CD4-positive, alpha-beta T cell treated with Interferon alpha-2 for 1 hour (primary cell): ENCODE data around the gene CC2D2B.
"Not testable (repeated sequence)": the region's sequence is repeated elsewhere in the genome, so short reads cannot be mapped to it uniquely, and the experiment has no call there.

ENCODE experiments used
- DNase-seq, 2 donors: peaks; one replicate each; pipeline ENCODE4 v3.0.0-alpha.2; 2020 to 2022

The CC2D2B gene, protein sequence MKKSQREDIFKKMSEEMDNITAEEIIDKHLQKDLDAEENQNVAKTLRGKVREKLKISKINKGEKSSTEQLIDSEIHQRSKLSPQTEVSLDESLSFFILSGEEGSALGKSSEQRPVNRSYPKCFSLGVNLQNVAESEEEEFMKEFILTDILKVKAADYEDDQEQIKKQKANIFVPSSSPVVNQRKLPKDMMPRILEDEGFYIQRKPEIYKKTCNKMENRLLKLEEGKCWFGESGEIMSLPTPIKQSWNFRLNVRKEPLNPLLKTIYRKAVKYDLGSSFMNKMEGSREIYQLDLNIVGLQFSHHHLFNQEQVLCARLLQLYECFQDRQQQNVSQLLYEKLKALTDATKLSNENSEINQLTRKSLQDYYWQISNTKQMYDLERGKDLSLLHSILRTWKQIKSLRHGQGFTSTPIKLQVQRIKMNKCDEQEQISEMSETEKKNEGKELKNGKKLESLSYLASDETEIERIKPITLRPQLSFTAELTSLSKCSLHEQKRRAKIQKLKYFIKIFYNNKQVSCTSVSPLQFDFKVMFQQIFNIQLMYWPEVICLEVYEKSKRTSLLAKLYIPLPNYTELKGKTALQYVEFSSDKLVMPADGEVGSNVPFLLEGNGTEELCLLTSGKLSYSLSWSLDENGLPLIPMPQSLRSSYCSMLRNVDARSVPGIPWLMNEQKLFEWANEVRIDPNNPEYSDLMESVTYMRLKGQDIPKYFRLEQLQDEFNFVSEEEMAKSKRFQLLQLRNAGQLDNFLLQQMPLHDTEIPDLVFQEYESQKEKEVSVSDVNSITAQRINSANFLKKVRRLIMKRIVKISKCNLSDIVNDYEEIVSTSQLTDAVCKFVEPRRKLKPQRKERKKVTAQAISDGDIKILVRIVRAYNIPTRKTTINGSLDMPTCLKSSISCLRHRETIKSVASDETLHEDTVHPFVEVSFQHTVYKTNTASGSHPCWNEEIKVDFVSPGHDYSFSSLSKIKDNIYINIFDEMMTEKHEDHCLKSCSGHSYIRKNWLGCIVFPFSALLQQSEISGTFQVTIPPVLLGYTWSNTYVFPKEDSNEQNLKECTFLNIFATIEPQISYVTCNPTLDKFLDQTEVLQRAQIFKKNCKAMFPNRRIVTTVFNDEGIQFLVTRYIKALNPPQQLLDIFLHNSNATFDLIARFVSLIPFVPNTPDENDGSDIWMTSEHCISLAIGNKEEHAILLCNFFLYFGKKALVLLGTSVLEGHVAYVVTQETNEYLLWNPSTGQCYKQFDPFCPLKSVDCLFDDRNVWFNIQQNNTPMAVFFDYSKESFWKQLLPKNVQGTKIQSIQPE (N-terminal part only)

DNA sequence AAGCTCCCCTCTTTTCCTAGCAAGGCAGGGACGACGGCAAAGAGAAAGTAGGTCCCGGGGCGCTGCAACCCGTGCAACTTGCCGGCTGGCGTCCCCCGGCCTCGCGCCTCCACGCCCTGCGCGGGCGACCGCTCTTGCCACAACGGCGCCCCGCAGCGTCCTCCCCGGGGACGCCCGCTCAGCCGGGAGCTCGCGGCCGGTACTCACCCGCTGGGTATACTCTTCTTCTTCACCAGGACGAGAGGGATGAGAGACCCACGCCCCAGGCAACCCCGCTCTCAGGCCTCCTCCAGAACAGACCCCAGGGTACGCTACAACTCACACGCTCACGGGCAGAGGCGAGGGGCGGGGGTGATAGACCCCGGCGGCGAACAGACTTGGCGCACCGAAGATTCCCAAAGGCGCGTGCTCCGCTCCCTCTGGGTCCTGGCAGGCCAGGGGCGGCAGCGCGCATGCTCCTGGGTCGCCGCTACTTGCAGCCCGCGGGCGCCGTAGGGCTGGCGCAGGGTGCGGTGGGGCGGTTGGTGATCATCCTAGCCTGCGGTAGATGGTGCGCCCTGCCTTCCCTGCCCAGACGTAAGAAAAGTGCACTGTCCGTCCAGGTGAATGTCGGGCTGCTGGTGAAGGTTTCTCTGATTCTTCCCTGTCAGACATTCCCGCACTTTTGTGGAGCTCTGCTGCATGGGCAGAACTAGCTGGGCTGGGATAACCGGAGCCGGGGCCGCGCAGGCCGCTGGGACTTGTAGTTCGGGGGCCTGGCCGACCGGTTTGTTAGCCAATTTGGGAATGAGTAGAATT lies at the start of gene CC2D2B:
Gene CC2D2B (plus strand): TSS at position 520 of the 798 bp plus-strand sequence. CDS start 3,349 bp downstream, outside the sequence.
- DNase-seq = peak; percentile 50 to 64

DNA sequence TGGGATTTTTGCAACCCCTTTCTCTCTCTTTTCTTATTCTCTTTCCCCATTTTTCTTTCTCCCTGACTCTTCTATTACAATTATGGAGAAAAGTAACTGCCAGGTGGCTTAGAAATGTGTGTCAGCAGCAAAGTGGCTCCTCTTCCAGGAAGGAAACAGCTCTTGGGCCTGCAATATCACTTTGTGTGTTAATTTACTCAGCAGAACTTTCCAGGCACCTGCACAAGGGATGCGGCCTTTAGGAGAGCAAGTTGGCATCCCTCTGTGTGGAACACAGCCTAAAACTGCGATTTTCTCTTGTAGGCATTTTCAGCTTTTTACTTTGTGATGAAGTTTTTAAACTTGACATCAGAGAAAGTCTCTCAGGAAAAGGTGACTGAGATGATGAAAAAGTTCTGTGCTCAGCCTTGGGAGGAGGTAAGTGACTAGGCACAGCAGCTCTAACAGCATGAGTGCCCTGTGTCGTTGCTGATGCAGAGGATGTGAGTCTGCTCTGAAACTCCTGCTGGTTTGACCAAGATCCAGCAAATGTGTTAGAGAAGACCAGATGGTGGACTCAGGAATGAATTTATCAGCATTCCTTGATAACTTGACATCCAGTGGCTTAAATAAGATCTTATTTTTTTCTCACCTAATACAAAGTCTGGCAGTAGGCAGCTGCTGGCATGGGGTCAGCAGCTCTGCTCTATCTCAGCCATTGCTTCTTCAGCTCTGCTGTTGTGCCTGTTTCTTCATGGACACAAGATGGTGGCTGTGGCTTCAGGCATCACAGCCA lies 47.4 kb upstream of the CC2D2B start:
- no peak for DNase-seq

DNA sequence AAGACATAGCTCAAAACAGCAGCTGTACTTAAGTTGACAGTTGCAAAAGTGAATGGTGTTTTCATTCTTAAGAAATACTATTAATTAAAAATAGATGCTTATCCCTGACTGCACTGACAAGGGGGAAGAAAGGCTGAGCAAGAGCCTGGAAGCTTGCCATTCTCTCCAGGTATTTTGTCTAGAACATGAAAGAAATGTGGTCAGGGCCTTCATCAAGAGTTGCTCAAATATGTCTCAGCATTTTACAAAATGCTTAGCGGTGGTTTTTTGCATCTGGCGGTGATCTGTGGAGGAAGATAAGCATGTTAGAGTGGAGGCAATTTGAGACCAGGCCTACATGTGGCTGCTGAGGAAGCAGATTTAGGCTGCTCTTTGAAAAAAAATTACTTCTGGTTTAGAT lies 46.4 kb upstream of the CC2D2B start:
- no peak for DNase-seq

DNA sequence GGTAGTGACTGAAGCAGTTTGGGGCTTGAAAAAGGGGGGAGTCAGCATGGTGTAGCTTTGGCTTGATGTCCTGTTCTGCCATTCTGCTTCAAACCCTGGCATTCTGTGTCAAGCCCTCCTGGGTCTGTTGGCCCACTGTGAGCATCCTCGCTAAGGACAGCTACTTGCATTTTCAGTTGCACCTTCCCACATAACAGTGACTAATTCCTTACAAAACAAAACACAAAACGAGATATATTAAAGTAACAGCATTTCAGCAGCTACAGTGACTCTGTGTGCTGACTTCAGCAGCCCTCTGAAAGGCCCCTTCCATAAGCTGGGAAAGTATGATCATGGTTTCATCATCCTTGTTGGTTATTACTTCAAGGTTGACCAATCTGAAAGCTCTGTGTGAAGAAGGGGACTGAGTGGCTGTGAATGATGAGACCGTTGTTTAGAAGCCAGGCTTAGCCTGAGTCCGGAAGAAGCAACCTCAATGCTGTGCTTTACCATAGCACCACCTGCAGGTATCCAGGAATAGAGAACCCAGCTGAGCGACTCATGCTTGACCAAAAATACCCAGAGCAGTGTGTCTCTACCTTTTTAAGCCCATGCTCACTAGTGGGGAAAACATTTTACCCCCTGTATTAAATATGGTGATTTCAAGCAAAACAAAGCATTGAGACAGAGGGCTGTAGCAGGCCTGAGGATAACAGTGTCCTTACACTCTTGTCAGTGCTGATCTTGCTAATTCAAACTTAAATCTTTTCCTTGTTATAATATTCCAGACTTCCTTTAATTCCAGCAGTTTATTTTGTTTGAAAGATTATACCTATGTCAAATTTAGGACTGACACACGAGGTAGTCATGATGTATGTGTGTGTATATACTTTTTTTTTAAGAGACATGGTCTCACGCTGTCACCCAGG lies 42.6 kb upstream of the CC2D2B start:
- DNase-seq = peak; percentile 44 to 62

DNA sequence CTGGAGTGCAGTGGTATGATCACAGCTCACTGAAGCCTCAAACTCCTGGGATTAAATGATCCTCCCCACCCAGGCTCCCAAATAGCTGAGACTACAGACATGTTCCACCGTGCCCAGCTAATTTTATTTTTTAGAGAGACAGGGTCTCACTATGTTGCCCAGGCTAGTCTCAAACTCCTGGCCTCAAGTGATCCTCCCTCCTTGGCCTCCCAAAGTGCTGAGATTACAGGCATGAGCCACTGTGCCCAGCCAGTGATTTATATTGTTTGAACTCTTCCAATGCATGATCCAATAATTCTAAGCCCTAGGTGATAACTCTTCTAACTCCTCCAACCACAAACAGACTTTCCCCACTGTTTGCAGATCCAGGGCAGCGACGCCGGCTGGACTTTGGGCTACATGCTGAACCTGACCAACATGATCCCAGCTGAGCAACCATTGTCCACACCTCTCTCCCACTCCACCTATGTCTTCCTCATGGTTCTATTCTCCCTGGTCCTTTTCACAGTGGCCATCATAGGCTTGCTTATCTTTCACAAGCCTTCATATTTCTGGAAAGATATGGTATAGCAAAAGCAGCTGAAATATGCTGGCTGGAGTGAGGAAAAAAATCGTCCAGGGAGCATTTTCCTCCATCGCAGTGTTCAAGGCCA lies 41.8 kb upstream of the CC2D2B start:
- no peak for DNase-seq

DNA sequence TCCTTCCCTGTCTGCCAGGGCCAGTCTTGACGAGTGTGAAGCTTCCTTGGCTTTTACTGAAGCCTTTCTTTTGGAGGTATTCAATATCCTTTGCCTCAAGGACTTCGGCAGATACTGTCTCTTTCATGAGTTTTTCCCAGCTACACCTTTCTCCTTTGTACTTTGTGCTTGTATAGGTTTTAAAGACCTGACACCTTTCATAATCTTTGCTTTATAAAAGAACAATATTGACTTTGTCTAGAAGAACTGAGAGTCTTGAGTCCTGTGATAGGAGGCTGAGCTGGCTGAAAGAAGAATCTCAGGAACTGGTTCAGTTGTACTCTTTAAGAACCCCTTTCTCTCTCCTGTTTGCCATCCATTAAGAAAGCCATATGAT lies 41.3 kb upstream of the CC2D2B start:
- DNase-seq = no peak

DNA sequence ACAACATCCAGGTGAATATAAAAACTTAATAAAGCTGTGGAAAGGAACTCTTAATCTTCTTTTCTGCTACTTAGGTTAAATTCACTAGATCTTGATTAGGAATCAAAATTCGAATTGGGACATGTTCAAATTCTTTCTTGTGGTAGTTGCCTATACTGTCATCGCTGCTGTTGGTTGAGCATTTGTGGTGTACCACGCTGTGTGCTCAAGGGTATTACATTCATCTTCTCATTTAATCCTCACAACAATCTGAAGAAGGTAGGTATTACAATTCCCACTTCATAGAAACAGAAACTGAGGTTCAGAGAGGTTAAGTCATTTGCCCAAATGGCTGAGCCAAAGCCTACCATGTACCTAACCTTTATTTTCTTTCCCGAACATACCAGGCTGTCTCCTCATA lies 39.9 kb upstream of the CC2D2B start:
- DNase-seq = no peak

DNA sequence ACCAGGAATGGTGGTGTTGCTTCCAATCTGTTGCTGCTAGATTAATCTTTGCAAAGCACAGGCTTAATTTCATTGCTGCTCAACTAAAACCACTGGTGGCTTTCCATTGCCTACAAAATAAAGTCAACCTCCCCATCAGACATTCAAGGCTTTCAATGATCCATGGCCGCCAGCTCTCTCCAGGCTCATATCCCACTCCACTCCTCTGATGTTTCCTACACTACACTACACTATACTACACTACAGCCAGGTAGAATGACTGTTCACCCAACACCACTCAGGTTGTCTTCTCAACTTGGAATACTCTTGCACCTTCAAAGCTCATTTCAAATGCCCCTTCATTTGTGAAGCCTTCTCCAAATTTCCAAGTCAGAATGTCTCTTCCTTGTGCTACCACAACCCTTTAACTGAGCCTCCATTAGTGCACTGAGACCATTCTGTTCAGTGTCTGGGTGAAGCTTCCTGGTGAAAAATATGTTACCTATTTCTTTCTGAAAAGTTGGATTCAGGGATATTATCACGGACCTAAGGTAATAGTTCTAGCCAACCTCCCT lies 35.5 kb upstream of the CC2D2B start:
- no peak for DNase-seq

DNA sequence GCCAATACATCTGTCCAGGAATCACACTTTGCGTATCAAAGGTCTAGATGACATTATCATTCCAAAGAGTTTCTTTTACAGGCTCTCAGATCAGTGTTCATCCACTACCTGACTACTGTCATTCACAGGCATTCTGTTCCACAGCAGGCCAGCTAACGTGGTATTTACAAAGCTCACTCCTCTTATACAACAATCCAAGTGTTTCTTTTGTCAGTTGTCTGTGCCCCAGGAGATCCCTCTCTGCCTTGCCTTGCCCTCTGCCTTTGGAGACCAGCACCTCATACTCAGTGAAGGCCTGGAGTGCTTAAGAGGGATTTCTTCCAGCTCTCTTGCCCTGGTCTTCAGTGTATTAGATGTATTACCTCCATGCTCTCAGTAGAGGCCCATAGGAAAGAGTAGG lies 34.6 kb upstream of the CC2D2B start:
- no peak for DNase-seq

DNA sequence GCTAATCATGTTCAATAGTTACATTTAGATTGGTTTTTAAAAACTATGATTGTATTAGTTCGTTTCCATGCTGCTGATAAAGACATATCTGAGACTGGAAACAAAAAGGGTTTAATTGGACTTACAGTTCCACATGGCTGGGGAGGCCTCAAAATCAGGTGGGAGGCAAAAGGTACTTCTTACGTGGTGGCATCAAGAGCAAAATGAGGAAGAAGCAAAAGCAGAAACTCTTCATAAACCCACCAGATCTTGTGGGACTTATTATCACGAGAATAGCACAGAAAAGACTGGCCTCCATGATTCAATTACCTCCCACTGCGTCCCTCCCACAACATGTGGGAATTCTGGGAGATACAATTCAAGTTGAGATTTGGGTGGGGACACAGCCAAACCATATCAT lies 34.1 kb upstream of the CC2D2B start:
- DNase-seq = no peak

DNA sequence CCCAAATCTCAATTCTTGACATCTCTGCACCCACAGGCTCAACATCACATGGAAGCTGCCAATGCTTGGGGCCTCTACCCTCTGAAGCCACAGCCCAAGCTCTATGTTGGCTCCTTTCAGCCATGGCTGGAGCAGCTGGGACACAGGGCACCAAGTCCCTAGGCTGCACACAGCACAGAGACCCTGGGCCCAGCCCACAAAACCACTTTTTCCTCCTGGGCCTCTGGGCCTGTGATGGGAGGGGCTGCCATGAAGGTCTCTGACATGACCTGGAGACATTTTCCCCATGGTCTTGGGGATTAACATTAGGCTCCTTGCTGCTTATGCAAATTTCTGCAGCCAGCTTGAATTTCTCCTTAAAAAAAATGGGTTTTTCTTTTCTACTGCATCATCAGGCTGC lies 33.0 kb upstream of the CC2D2B start:
- DNase-seq = not testable (repeated sequence)

DNA sequence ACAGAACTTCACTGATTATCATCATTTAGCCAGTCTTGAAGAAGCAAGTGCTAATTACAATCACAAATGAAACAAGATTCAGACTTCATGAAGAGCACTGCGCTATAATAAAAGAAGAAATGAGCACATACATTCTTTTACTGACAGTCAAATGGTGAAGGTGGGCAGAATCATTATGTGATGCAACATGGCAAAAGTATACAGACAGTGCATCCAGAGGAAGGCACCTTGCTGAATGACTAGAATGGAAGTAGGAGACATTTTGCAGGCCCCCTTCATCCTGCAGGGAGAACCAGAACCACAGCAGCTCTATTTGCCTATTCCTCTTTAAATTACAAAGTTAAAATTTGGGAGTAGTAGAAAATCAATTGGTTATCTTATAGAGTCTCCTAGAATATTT lies 31.0 kb upstream of the CC2D2B start:
- no peak for DNase-seq

DNA sequence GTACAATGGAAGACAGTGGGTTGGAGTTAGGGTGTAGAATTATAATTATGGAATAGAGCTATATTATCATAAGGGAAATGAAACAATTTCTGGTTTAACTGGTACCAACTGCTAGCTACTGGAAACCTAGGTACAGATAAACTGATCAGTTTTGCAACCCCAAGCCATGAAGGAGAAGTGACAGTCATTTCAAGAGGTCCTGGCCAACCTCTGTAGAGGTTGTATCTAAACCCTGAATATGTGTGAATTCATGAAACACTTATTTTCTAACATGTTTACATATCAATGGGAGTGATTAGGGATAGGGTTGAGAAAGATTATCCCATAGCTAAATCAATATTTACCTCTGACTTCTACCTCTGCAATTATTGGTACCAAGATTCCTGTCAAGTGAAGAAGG lies 29.9 kb upstream of the CC2D2B start:
- no peak for DNase-seq

DNA sequence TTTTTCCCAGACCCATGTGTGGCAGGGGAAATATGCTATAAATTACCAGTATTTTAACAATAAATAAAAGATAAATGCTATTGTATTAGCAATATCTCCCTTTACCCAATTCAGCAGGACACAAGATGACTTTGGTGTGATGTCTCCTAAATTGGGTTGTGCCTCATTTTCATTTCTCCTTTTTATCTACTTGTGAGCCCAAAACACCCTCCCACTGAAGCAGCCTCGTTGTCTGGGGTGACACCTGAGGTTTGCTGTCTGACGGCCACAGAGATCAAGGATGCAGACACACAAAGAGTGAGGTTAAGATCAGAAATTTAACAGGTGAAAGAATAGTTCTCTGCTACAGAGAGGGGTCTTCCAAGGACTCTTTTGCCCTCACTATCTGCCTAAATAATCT lies 27.1 kb upstream of the CC2D2B start:
- no peak for DNase-seq

DNA sequence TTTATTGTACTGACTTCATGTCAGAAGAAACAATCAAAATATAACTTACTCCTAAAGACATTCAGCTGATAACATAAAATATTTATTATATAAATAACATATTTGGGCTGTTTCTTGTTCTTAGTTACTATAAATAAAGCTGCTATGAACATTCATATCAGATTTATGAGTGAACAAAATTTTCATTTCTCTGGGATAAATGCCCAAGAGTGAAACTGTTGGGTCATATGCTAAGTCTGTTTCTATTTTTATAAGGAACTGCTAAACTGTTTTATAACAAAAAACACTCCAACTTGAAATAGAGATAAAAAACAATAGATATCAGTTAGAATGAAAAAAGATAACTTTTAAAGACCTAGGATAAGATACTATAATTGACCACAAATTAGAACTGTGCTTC lies 26.5 kb upstream of the CC2D2B start:
- no peak for DNase-seq

DNA sequence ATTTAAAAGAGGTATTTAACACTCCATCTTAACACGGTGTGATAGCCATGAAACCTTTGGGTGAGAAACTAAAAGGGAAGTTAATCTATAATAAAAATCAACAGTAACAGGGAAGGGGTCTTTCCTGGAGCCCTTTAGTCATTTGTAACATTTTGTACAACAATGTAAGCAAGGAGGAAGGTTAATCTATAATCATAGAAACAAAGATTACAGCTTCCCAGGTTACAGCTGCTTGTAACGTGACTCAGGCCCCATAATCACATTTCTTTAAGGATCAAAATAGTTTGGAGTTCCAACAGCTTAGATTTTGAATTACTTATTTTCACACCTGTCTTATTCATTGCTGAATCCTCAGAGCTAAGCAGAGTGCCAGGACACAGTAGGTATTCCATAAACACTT lies 17.9 kb upstream of the CC2D2B start:
- no peak for DNase-seq

DNA sequence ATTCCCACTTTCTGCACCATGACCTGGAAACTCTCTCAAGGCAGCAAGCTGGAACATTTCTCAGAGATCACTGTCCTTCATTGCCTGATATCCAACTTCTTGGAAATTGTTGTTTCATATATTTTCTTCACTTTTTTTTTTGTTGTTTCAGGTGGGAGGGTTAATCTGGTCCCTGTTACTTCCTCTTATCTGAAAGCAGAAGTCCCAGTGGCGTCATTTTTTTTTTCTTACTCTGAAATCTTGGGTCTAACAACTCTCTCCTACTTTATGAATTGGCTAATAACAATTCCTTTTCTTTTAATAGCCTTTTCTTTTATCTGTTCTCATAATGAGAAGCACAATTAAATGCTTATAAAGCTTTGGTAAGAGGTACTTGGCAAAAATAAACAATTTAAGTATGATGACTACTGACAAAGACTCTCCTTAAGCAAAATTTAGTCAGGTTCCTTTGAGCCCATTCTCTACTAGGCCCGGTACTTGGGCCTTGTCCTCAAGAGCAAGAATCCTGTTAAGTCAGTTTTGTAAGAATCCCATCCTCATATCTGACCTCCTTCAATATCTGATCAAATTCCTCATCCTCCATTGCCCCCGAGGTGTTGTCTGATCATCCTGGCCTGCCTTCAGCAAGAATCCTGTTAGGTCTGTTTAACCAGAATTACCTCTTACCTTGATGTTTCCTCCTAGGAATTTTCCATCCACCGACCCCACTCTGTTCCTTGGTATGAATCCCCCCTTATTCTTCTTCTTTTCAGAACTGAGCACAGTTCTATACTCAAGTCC lies 11.5 kb upstream of the CC2D2B start:
- no peak for DNase-seq

DNA sequence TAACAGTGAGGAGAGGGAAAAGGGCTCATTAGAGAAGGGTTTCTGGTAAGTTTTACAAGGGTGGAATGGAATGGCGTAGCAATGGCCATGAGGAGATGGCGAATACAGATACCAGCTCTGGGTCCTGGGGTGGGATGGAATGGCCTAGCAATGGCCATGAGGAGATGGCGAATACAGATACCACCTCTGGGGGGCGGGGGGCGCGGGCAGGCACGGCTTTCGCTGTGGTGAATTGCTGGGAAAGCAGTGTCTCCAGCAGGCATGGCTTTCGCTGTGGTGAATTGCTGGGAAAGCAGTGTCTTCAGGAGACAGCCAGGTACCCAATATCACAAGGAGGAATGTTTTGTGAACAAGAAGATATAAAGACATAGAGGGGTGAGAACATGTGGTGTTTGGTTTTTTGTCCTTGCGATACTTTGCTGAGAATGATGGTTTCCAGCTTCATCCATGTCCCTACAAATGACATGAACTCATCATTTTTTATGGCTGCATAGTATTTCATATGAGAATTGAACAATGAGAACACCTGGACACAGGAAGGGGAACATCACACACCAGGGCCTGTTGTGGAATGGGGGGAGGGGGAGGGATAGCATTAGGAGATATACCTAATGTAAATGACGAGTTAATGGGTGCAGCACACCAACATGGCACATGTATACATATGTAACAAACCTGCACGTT lies 1.7 kb upstream of the CC2D2B start:
- not testable (repeated sequence) for DNase-seq
